ENCODE results near the gene BCL2L2.
"Not testable (repeated sequence)": the region's sequence is repeated elsewhere in the genome, so short reads cannot be mapped to it uniquely, and the experiment has no call there.

The BCL2L2 gene

DNA sequence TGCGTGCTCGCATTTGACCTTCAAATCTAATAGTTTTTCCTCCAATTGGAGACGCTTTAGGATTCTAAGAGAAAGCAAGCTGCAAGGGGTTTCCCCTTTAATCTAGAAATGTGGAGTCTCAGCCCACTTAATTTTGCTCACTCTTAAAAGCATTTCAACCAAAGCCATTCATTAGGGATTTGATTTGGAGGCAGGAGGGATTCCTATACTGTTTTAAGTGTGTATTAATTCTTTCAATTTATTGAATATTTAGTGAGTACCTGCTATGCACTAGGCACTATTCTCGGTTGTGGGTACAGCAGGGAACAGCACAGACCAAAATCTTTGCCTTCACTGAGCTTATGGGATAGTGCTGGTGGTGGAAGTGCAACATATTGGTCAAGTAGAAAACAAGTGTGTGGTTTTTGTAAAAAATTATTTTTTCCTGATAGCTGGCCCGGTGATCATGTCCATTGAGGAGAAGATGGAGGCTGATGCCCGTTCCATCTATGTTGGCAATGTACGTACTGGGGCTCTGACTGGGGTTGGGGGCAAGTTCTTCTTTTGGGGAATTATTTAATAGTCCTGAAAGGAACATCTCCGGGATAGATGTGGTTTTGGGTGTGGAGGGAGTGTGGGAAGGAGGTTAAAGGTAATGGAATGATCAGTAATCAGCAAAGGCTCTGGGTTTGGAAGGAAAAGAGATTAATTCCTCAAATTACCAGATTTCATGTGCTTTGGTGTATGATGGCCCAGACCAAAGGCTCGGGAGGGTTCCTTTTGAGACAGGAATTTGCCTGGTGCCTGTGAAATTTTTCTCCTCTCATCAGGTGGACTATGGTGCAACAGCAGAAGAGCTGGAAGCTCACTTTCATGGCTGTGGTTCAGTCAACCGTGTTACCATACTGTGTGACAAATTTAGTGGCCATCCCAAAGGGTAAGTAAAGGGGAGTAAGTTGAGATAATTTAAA is 16.2 kb downstream of the BCL2L2 start:
- peak overlapping the region; percentile 71 for H3K4me3 ChIP-seq (ENCODE audit: low read depth, low read length)
- no peak for TF ChIP-seq CTCF (conservative IDR thresholded peaks at IDR 0.05; ENCODE audit: low read depth, low read length)
- no peak for DNase-seq (ENCODE audit: low read depth)

DNA sequence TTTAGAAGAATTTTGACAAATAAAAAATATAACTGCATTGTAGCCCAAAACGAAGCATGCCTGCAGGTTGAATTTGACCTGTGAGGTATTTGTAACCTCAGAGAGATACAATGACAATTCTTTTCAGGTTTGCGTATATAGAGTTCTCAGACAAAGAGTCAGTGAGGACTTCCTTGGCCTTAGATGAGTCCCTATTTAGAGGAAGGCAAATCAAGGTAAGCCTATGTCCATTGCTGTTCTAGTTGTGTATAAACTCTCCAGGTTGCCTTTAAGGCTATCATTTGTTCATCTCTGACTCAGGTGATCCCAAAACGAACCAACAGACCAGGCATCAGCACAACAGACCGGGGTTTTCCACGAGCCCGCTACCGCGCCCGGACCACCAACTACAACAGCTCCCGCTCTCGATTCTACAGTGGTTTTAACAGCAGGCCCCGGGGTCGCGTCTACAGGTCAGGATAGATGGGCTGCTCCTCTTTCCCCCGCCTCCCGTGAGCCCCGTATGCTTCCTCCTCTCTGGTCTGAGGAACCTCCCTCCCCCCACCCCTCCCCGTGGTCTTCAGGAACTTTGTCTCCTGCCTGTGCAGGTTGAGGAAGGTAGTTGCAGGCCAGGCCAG is 17.3 kb downstream of the BCL2L2 start:
- no peak for TF ChIP-seq CTCF (conservative IDR thresholded peaks at IDR 0.05; ENCODE audit: low read depth, low read length)
- no peak for DNase-seq (ENCODE audit: low read depth)
- no peak overlapping the region for H3K4me3 ChIP-seq (ENCODE audit: low read depth, low read length)

- no peak for DNase-seq (ENCODE audit: low read depth)
- no peak for TF ChIP-seq CTCF (conservative IDR thresholded peaks at IDR 0.05; ENCODE audit: low read depth, low read length)
- H3K4me3 ChIP-seq (ENCODE audit: low read depth, low read length) = no peak overlapping the region
Measured at GRCh38 chr14:23324455-23324846, 17.8 kb downstream of the BCL2L2 start.

- DNase-seq (ENCODE audit: low read depth) = no peak
- TF ChIP-seq CTCF (conservative IDR thresholded peaks at IDR 0.05; ENCODE audit: low read depth, low read length) = no peak
- no peak overlapping the region for H3K4me3 ChIP-seq (ENCODE audit: low read depth, low read length)
Measured at GRCh38 chr14:23324993-23325392, 18.4 kb downstream of the BCL2L2 start.

- not testable (repeated sequence) for H3K4me3 ChIP-seq (ENCODE audit: low read depth, low read length)
Measured at GRCh38 chr14:23325746-23326145, 19.1 kb downstream of the BCL2L2 start.

GRCh38 chr14:23326491-23327332 is 20.1 kb downstream of the BCL2L2 start:
- no peak for DNase-seq (ENCODE audit: low read depth)
- H3K4me3 ChIP-seq (ENCODE audit: low read depth, low read length) = no peak overlapping the region
- TF ChIP-seq CTCF (conservative IDR thresholded peaks at IDR 0.05; ENCODE audit: low read depth, low read length) = no peak

More at GRCh38 chr14:23325746-23326145, 19.1 kb downstream of the BCL2L2 start:
- DNase-seq (ENCODE audit: low read depth) = not testable (repeated sequence)

Data from choroid plexus epithelial cell (primary cell).